GM23338 (cell line): ENCODE measurements around the gene TAF10. TPM values are rescaled to one million over a fixed set of nuclear protein-coding genes. Genes with fewer than 3 reads are reported as not detected.

Experiments
- ATAC-seq: fragments of 200-7000 bp; cut with Tn5 transposase; 3 replicates; pipeline ENCODE4 v1.9.1; 2020
- DNase-seq: peaks from one replicate; pipeline ENCODE4 v3.0.0-alpha.2; 2015; ENCODE audit warnings: low spot score
- H2AFZ ChIP-seq: fragments of 200-600 bp; sonication (generic); 2 replicates; pipeline ENCODE4 v1.8.0; 2016; ENCODE audit warnings: antibody characterized with exemption, mild to moderate bottlenecking, moderate library complexity
- H3F3A ChIP-seq: fragments of 200-600 bp; sonication (generic); replicated peaks from 2 replicates; pipeline ENCODE4 v1.8.0; 2017; ENCODE audit warnings: antibody characterized with exemption, mixed run types, low read depth
- H3K27ac ChIP-seq: fragments of 200-600 bp; sonication (generic); 2 replicates; pipeline ENCODE4 v1.6.1; 2016; ENCODE audit warnings: low read depth
- H3K27me3 ChIP-seq: fragments of 200-600 bp; sonication (generic); 2 replicates; pipeline ENCODE4 v1.8.0; 2016; ENCODE audit warnings: mild to moderate bottlenecking, mixed run types, moderate library complexity; ENCODE audit not compliant: insufficient read depth
- H3K36me3 ChIP-seq: fragments of 200-600 bp; sonication (generic); 2 replicates; pipeline ENCODE4 v1.8.0; 2016; ENCODE audit warnings: mild to moderate bottlenecking; ENCODE audit not compliant: insufficient read depth
- H3K4me1 ChIP-seq: fragments of 200-600 bp; sonication (generic); 2 replicates; pipeline ENCODE4 v1.8.0; 2016; ENCODE audit warnings: mild to moderate bottlenecking, moderate library complexity; ENCODE audit not compliant: insufficient read depth
- H3K4me2 ChIP-seq: fragments of 200-600 bp; sonication (generic); 2 replicates; pipeline ENCODE4 v1.7.1; 2017; ENCODE audit warnings: mixed run types
- H3K4me3 ChIP-seq: fragments of 200-600 bp; sonication (generic); 2 replicates; pipeline ENCODE4 v1.6.1; 2016; ENCODE audit warnings: mixed run types
- H3K79me2 ChIP-seq: fragments of 200-600 bp; sonication (generic); replicated peaks from 2 replicates; pipeline ENCODE4 v1.8.0; 2017; ENCODE audit warnings: mild to moderate bottlenecking; ENCODE audit not compliant: insufficient read depth
- H3K9me2 ChIP-seq: fragments of 200-600 bp; sonication (generic); 2 replicates; pipeline ENCODE4 v1.8.0; 2017; ENCODE audit not compliant: insufficient read depth
- H4K20me1 ChIP-seq: fragments of 200-600 bp; sonication (generic); replicated peaks from 2 replicates; pipeline ENCODE4 v1.8.0; 2017; ENCODE audit warnings: mild to moderate bottlenecking; ENCODE audit not compliant: insufficient read depth
- H3K27ac Mint-ChIP-seq: 2 replicates; pipeline ENCODE4 v1.8.0; 2020; ENCODE audit warnings: inconsistent platforms, mild to moderate bottlenecking, moderate library complexity, mixed read lengths
- H3K27me3 Mint-ChIP-seq: 3 replicates; pipeline ENCODE4 v1.8.0; 2022; ENCODE audit warnings: low read depth, mild to moderate bottlenecking, moderate library complexity, mixed read lengths, inconsistent platforms; ENCODE audit not compliant: insufficient read depth, poor library complexity
- H3K36me3 Mint-ChIP-seq: 3 replicates; pipeline ENCODE4 v1.8.0; 2021; ENCODE audit warnings: low read depth, mild to moderate bottlenecking, inconsistent platforms, moderate library complexity, mixed read lengths
- H3K4me1 Mint-ChIP-seq: 3 replicates; pipeline ENCODE4 v1.8.0; 2020; ENCODE audit warnings: mild to moderate bottlenecking, inconsistent platforms, mixed read lengths
- H3K4me3 Mint-ChIP-seq: 3 replicates; pipeline ENCODE4 v1.8.0; 2021; ENCODE audit warnings: moderate library complexity, mild to moderate bottlenecking, inconsistent platforms, mixed read lengths
- H3K9me3 Mint-ChIP-seq: 3 replicates; pipeline ENCODE4 v1.8.0; 2020; ENCODE audit warnings: moderate library complexity, mild to moderate bottlenecking, inconsistent platforms, mixed read lengths
- CREB1 ChIP-seq: fragments of 250-450 bp; sonication (Bioruptor Pico); IDR thresholded peaks from 2 replicates; pipeline ENCODE4 v1.5.0; 2020; ENCODE audit warnings: low read depth, mild to moderate bottlenecking, moderate library complexity
- EZH2 ChIP-seq: fragments of 200-600 bp; sonication (generic); IDR thresholded peaks from one replicate; pipeline ENCODE4 v1.8.0; 2017; ENCODE audit warnings: antibody characterized with exemption, mild to moderate bottlenecking, low read depth; ENCODE audit not compliant: unreplicated experiment
- JUNB ChIP-seq: IDR thresholded peaks from one replicate; pipeline ENCODE4 v1.6.1; 2016; ENCODE audit warnings: antibody characterized with exemption; ENCODE audit not compliant: unreplicated experiment
- NANOG ChIP-seq: IDR thresholded peaks from 2 replicates; pipeline ENCODE4 v1.6.1; 2016; ENCODE audit warnings: antibody characterized with exemption, borderline replicate concordance
- STAT1 ChIP-seq: IDR thresholded peaks from one replicate; pipeline ENCODE4 v1.6.1; 2016; ENCODE audit warnings: antibody characterized with exemption; ENCODE audit not compliant: unreplicated experiment
- polyA plus RNA-seq: library from polyadenylated mRNA; unstranded; fragments of >200 nt; fragmentation: Nextera tagmentation; extraction: Ambion mirVana; gene quantifications from 2 replicates; pipeline ENCODE4 v1.2.1, GENCODE V29; 2016
- total RNA-seq: library from RNA; depleted of rRNA; stranded (reverse); fragments of >200 nt; shearing (Covaris generic); gene quantifications from 2 replicates; pipeline ENCODE4 v1.2.3, GENCODE V29; 2014
- TF ChIP-seq, protein P1 (sequence below): IDR thresholded peaks from 2 replicates; pipeline ENCODE4 v1.6.1; 2016; ENCODE audit warnings: antibody characterized with exemption
- TF ChIP-seq, protein P2 (sequence below): IDR thresholded peaks from one replicate; pipeline ENCODE4 v1.6.1; 2018; ENCODE audit warnings: antibody characterized with exemption; ENCODE audit not compliant: unreplicated experiment
- TF ChIP-seq, protein P3 (sequence below), 2 experiments: fragments of 200-600 bp in 1 of 2; sonication (generic) in 1 of 2; conservative IDR thresholded peaks; 2 replicates each; pipeline versions ENCODE4 v1.5.1 to v1.6.1; 2016 to 2017; ENCODE audit warnings: antibody characterized with exemption in 2 of 2, low read depth in 2 of 2, mild to moderate bottlenecking in 2 of 2, moderate library complexity in 1 of 2

TAF10 gene
- total and polyA plus RNA-seq, 2 experiments from 2014 or later, result 108 to 253 TPM

DNA sequence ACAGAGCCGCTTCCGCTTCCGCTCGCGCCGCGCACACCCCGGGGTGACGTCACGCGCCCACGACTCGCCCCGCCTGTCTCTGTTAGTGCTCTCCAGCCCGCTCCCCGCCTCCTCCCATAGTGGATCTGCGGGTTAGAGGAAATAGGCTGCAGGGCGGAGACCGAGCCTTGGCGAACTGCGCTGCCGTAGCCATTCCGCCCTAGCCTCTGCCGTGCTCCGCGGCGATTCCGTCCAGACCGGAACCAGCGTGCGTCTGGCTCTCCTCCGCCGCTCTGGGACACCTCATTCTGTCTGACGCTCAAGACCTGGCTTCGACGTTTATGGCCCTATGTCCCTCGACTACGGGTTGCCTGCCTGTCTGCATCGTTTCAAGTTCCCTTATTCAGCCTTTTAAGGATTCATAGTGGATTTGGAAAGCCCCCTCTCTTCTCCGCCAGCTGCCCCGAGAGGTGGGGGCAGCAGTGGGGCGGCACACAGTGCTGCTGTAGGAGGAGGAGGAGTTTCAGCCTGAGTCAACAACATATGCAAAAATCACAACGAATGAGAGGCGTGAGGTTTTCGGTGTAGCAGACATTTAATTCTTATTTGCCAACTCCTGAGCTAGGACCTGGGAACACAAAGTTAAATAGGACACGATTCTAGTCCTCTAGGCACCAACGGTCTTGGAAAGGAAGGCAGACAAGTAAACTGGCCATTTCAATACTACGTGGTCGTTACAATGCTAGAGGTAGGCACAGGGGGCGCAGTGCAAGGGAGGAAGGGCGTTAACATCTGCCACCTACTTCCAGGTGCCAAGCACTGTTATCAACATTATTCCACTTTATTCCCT, at the start of gene TAF10 (continued):
- TF ChIP-seq STAT1, result no peak

DNA sequence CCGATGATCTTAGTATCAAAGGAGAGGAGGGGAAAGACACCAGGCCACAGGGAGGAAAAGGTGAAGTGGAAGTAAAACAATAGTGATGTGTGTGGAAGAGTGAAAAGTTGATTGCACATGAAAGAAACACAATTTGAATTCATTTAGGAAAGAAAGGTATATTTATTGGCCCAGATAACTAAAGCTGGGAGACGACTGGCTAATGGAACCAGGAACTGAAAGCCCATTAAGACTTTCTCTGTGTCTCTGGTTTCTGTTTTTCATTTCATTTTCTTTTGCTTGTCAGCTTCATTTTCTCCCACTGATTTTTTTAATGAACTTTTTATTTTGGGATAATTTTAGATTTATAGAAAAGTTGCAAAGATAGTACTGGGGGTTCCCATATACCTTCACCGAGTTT, 48.7 kb upstream of the TAF10 start:
- ATAC-seq, result no peak
- no peaks in the 10 kb centered on the region for H3K9me3 Mint-ChIP-seq

More for the DNA sequence above, 48.7 kb upstream of the TAF10 start:
- Mint-ChIP-seq H3K4me3 (no peak overlapping the region), H3K36me3 (no peaks in the 10 kb centered on the region), H3K27ac (no peak overlapping the region), H3K27me3 (peaks cover 16% of the 10 kb centered on the region), H3K4me1 (peaks cover 10% of the 10 kb centered on the region)
- Histone ChIP-seq H3K4me2 (no peak overlapping the region), H3K4me1 (peaks cover 8% of the 10 kb centered on the region), H3K27ac (no peak overlapping the region), H2AFZ (no peak overlapping the region), H3F3A (peaks cover 10% of the 10 kb centered on the region; the same call in 1 of the 2 replicates), H3K27me3 (peaks cover 36% of the 10 kb centered on the region), H3K9me2 (0 out of 2 replicates have a peak, but pooled peaks cover 5% of the 10 kb centered on the region), H3K4me3 (no peak overlapping the region), H4K20me1 (no peaks in the 10 kb centered on the region), H3K79me2 (no peaks in the 10 kb centered on the region), H3K36me3 (no peaks in the 10 kb centered on the region)
- DNase-seq, result no peak
- TF ChIP-seq EZH2, result no peak
- TF ChIP-seq CREB1 (CRISPR knock-in tag), result no peak
- TF ChIP-seq, protein P1, sequence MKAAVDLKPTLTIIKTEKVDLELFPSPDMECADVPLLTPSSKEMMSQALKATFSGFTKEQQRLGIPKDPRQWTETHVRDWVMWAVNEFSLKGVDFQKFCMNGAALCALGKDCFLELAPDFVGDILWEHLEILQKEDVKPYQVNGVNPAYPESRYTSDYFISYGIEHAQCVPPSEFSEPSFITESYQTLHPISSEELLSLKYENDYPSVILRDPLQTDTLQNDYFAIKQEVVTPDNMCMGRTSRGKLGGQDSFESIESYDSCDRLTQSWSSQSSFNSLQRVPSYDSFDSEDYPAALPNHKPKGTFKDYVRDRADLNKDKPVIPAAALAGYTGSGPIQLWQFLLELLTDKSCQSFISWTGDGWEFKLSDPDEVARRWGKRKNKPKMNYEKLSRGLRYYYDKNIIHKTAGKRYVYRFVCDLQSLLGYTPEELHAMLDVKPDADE, result no peak
- no peak for TF ChIP-seq JUNB
- no peak for TF ChIP-seq NANOG
- TF ChIP-seq, protein P2, sequence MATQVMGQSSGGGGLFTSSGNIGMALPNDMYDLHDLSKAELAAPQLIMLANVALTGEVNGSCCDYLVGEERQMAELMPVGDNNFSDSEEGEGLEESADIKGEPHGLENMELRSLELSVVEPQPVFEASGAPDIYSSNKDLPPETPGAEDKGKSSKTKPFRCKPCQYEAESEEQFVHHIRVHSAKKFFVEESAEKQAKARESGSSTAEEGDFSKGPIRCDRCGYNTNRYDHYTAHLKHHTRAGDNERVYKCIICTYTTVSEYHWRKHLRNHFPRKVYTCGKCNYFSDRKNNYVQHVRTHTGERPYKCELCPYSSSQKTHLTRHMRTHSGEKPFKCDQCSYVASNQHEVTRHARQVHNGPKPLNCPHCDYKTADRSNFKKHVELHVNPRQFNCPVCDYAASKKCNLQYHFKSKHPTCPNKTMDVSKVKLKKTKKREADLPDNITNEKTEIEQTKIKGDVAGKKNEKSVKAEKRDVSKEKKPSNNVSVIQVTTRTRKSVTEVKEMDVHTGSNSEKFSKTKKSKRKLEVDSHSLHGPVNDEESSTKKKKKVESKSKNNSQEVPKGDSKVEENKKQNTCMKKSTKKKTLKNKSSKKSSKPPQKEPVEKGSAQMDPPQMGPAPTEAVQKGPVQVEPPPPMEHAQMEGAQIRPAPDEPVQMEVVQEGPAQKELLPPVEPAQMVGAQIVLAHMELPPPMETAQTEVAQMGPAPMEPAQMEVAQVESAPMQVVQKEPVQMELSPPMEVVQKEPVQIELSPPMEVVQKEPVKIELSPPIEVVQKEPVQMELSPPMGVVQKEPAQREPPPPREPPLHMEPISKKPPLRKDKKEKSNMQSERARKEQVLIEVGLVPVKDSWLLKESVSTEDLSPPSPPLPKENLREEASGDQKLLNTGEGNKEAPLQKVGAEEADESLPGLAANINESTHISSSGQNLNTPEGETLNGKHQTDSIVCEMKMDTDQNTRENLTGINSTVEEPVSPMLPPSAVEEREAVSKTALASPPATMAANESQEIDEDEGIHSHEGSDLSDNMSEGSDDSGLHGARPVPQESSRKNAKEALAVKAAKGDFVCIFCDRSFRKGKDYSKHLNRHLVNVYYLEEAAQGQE, result no peak
- TF ChIP-seq, protein P3, sequence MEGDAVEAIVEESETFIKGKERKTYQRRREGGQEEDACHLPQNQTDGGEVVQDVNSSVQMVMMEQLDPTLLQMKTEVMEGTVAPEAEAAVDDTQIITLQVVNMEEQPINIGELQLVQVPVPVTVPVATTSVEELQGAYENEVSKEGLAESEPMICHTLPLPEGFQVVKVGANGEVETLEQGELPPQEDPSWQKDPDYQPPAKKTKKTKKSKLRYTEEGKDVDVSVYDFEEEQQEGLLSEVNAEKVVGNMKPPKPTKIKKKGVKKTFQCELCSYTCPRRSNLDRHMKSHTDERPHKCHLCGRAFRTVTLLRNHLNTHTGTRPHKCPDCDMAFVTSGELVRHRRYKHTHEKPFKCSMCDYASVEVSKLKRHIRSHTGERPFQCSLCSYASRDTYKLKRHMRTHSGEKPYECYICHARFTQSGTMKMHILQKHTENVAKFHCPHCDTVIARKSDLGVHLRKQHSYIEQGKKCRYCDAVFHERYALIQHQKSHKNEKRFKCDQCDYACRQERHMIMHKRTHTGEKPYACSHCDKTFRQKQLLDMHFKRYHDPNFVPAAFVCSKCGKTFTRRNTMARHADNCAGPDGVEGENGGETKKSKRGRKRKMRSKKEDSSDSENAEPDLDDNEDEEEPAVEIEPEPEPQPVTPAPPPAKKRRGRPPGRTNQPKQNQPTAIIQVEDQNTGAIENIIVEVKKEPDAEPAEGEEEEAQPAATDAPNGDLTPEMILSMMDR (conservative IDR thresholded peaks at IDR 0.05; ENCODE audit: low read depth in 2 of 2), result no peak
